ENCODE results near the gene ZFYVE28. TPM values are rescaled to one million over a fixed set of nuclear protein-coding genes. Genes with fewer than 3 reads are reported as not detected.

Gene ZFYVE28
- total RNA-seq, 1 donor from 2014 or later, result 5.6 TPM

GRCh38 chr4:2292646-2293108, 125.8 kb downstream of the ZFYVE28 start:
- DNase-seq, result no peak
- no peak overlapping the region for H3K4me3 ChIP-seq
- peaks cover 17% of the 10 kb centered on the region for H3K4me1 ChIP-seq
- intact Hi-C loops (cut with micrococcal nuclease), result no loop called here
- no peaks in the 10 kb centered on the region for H3K36me3 ChIP-seq
- no peak for TF ChIP-seq CTCF (IDR thresholded peaks at IDR 0.05; ENCODE audit: borderline replicate concordance)
- H3K27me3 ChIP-seq (ENCODE audit: low read depth), result no peaks in the 10 kb centered on the region
- H3K9me3 ChIP-seq (replicated peaks), result no peaks in the 10 kb centered on the region
- H3K27ac ChIP-seq (replicated peaks), result no peak overlapping the region

DNA sequence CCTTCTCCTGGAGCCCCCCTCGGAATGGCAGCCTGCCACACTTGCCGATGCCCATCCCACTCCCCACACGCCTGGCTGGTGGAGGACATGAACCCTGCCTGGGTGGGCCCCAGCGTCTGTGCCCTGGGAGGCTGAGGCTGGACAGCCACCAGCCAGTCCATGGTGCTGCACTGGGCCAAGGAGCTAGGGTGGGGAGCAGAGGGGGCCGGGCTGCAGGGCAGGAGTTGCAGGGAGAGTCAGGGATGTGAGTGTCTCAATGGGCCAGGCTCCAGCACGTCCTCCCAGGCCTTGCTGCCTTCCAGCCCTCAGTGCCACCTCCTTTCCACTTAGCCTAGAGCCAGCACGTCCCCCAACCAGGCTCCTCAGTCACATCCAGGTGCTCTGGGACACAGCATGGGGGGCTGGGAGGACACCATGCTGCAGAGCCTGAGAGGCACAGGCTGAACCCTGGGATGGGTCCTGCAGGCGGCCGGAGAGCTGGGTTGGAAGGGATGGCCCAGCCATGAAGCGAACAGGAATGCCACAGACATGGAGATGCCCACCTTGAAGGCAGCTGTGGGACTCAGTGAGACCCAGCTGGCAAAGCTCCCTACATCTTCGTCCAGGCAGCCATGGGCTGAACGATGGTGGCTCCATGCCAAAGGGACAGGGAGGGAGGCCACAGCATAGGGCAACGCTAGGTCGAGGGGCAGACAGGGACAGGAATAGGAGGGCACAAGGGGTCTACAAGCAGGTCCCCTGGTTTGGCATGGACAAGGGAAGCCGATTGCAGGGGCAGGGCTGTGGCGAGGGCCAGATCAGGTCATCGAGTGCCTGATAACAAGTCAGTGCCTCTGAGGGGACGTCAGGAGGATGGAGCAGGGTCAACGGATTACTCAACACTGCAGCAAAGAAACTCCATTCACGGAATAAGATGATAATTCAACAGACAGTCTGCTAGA, 126.5 kb downstream of the ZFYVE28 start:
- Histone ChIP-seq H3K27ac (replicated peaks) (no peak overlapping the region), H3K9me3 (replicated peaks) (no peaks in the 10 kb centered on the region), H3K36me3 (no peaks in the 10 kb centered on the region), H3K27me3 (ENCODE audit: low read depth) (no peaks in the 10 kb centered on the region), H3K4me1 (peaks cover 15% of the 10 kb centered on the region), H3K4me3 (no peak overlapping the region)
- no peak for TF ChIP-seq CTCF (IDR thresholded peaks at IDR 0.05; ENCODE audit: borderline replicate concordance)
- DNase-seq, result no peak
- intact Hi-C loops (cut with micrococcal nuclease), result no loop called here

DNA sequence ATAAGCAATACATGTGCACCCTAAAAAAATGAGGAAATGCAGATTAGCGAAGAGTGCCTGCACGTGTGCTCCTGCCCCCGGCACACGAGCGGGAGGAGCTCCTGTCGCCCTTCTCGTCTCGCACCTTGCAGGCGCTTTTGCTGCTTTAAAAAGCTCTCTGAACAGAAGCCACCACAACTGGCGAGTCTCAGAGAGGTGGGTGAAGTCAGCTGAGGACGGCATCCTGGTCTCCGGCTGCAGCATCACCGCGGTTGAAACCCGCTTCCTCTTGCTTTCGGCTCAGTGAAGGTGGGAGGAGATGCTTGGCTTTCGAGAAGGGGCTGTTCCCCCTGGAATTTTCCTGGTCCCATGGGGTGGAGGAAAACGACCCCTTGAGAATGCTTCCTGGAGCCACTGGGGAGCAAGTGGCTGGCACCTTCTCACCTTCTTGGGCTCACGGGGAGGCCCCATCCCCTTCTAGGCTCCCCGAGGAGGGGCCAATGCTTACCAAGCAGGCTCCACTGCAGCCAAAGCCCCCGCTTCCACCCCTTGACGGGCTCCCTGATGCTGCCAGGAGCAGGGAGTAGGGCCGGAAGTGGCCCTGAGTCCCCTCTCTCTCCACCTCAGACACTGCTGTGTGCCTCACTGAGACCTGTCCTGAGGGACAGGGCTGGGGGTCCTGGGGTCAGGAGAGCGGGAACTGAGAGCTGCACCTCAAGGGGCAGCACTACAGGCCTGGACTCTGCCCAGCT, 127.3 kb downstream of the ZFYVE28 start:
- no peak for DNase-seq
- Histone ChIP-seq H3K9me3 (replicated peaks) (no peaks in the 10 kb centered on the region), H3K4me3 (no peak overlapping the region), H3K27me3 (ENCODE audit: low read depth) (no peaks in the 10 kb centered on the region), H3K27ac (replicated peaks) (no peak overlapping the region), H3K36me3 (no peaks in the 10 kb centered on the region), H3K4me1 (peaks cover 6% of the 10 kb centered on the region)
- TF ChIP-seq CTCF (IDR thresholded peaks at IDR 0.05; ENCODE audit: borderline replicate concordance), result no peak
- intact Hi-C loops (cut with micrococcal nuclease), result no loop called here

DNA sequence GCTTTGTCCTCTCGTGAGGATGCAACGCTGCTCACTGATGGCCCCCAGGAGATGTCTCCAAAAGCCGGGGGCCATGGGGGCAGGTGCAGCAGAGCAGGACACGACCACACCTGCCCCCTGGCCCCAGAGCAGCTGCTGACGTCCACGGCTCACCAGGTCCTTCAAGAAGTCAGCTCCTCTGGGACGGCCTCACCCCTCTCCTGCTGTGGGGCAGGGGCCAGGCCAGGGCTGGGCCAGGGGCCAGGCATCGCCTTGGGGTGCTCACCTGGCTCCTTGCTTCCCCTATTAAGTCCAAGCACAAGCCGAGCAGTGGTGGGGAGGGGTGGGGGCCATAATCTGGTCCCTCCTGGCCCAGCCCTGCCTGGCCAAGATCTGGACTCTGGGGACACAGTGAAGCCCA, 128.0 kb downstream of the ZFYVE28 start:
- Histone ChIP-seq H3K36me3 (no peaks in the 10 kb centered on the region), H3K27ac (replicated peaks) (no peak overlapping the region), H3K4me3 (no peak overlapping the region), H3K27me3 (ENCODE audit: low read depth) (no peaks in the 10 kb centered on the region), H3K4me1 (peaks cover 3% of the 10 kb centered on the region), H3K9me3 (replicated peaks) (no peaks in the 10 kb centered on the region)
- intact Hi-C loops (cut with micrococcal nuclease), result no loop called here
- no peak for TF ChIP-seq CTCF (IDR thresholded peaks at IDR 0.05; ENCODE audit: borderline replicate concordance)
- no peak for DNase-seq

- Histone ChIP-seq H3K4me1 (peaks cover 3% of the 10 kb centered on the region), H3K9me3 (replicated peaks) (no peaks in the 10 kb centered on the region), H3K36me3 (no peaks in the 10 kb centered on the region), H3K27me3 (ENCODE audit: low read depth) (no peaks in the 10 kb centered on the region), H3K4me3 (no peak overlapping the region), H3K27ac (replicated peaks) (no peak overlapping the region)
- intact Hi-C loops (cut with micrococcal nuclease), result no loop called here
- no peak for TF ChIP-seq CTCF (IDR thresholded peaks at IDR 0.05; ENCODE audit: borderline replicate concordance)
- DNase-seq, result no peak
These were observed 128.5 kb downstream of the ZFYVE28 start for GRCh38 chr4:2289955-2290333.
